Pulmonary artery endothelial cell (primary cell): Measurements from ENCODE around the gene FAM98A. TPM values are rescaled to one million over a fixed set of nuclear protein-coding genes. Genes with fewer than 3 reads are reported as not detected.

Experiments
- DNase-seq: peaks from one replicate; pipeline ENCODE4 v3.0.0-alpha.2; 2011; ENCODE audit warnings: low read depth, low spot score
- total RNA-seq: library from RNA; depleted of rRNA; stranded (reverse); fragments of >200 nt; gene quantifications from 2 replicates; pipeline ENCODE4 v1.2.3, GENCODE V29; 2014

Gene FAM98A
- total RNA-seq, 1 donor from 2014 or later: 36.9 TPM

GRCh38 chr2:33597026-33597425 is 2.1 kb downstream of the FAM98A start:
- no peak for DNase-seq

- no peak for DNase-seq
Measured at GRCh38 chr2:33595385-33595784, 3.7 kb downstream of the FAM98A start.

GRCh38 chr2:33589444-33589843 is 9.7 kb downstream of the FAM98A start:
- DNase-seq: no peak

- DNase-seq: no peak
Measured at GRCh38 chr2:33588232-33588631, 10.9 kb downstream of the FAM98A start.

- DNase-seq: no peak
Measured at GRCh38 chr2:33586766-33587165, 12.3 kb downstream of the FAM98A start.

- no peak for DNase-seq
Measured at GRCh38 chr2:33583194-33583938, 15.7 kb downstream of the FAM98A start.

GRCh38 chr2:33581872-33582271 is 17.2 kb downstream of the FAM98A start:
- no peak for DNase-seq

GRCh38 chr2:33579227-33579626 is 19.9 kb downstream of the FAM98A start:
- DNase-seq: no peak

GRCh38 chr2:33577668-33578067 is 21.4 kb downstream of the FAM98A start:
- no peak for DNase-seq

GRCh38 chr2:33577084-33577483 is 22.0 kb downstream of the FAM98A start:
- no peak for DNase-seq

GRCh38 chr2:33573657-33574056 is 25.4 kb downstream of the FAM98A start:
- no peak for DNase-seq

GRCh38 chr2:33570681-33571080 is 28.4 kb downstream of the FAM98A start:
- DNase-seq: no peak

GRCh38 chr2:33561872-33562271 is 37.2 kb downstream of the FAM98A start:
- no peak for DNase-seq

- no peak for DNase-seq
Measured at GRCh38 chr2:33560017-33560416, 39.1 kb downstream of the FAM98A start.

GRCh38 chr2:33559328-33559727 is 39.8 kb downstream of the FAM98A start:
- DNase-seq: no peak

- DNase-seq: no peak
Measured at GRCh38 chr2:33555681-33556080, 43.4 kb downstream of the FAM98A start.

GRCh38 chr2:33552758-33553461 is 46.2 kb downstream of the FAM98A start:
- DNase-seq: no peak

- DNase-seq: no peak
Measured at GRCh38 chr2:33550206-33550605, 48.9 kb downstream of the FAM98A start.

GRCh38 chr2:33541243-33541642 is 57.9 kb downstream of the FAM98A start:
- no peak for DNase-seq

- DNase-seq: no peak
Measured at GRCh38 chr2:33535421-33535820, 63.7 kb downstream of the FAM98A start.
